ENCODE data around the gene LIN28B.
"Not testable (repeated sequence)": the region's sequence is repeated elsewhere in the genome, so short reads cannot be mapped to it uniquely, and the experiment has no call there.

LIN28B gene

DNA sequence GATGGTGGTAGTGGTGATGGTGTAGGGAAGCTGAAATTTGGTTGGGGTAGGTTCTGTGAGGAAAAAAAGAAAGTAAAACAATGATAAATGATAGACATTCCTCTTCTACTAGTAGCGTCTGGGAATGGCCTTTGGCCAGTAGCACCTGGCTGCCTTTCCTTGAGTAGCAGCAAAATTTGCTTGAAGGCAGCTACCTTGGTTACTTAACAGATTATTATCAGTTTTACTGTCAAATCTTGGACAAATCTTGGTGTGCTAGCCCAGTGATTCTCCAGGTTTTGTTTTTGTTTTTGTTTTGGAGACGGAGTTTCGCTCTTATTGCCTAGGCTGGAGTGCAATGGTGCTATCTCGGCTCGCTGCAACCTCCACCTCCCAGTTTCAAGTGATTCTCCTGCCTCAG is 26.4 kb downstream of the LIN28B start:
- TF ChIP-seq CTCF (IDR thresholded peaks at IDR 0.05; ENCODE audit: low read length, missing control alignments), result no peak
- H3K4me3 ChIP-seq (replicated peaks; ENCODE audit: low read depth, low read length), result no peak overlapping the region
- DNase-seq (ENCODE audit: low read depth), result no peak

DNA sequence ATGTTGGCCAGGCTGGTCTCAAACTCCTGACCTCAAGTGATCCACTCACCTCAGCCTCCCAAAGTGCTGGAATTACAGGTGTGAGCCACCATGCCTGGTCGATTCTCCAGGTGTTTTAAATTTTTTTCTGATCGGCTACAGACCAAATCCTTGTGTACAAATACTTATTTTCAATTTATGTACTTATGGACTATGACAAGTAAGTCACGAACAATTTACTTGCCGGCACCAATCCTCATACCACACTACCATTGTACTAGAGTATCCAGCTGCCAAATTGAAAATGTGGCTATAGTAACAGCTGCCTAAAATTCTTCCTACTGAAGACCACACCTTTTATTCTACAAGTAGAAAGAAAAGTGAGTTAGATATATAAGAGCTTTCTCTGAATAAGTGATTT is 26.9 kb downstream of the LIN28B start:
- no peak for DNase-seq (ENCODE audit: low read depth)
- no peak for TF ChIP-seq CTCF (IDR thresholded peaks at IDR 0.05; ENCODE audit: low read length, missing control alignments)
- H3K4me3 ChIP-seq (replicated peaks; ENCODE audit: low read depth, low read length), result no peak overlapping the region

GRCh38 chr6:104984831-104985230 is 27.9 kb downstream of the LIN28B start:
- no peak for TF ChIP-seq CTCF (IDR thresholded peaks at IDR 0.05; ENCODE audit: low read length, missing control alignments)
- no peak overlapping the region for H3K4me3 ChIP-seq (replicated peaks; ENCODE audit: low read depth, low read length)
- no peak for DNase-seq (ENCODE audit: low read depth)

DNA sequence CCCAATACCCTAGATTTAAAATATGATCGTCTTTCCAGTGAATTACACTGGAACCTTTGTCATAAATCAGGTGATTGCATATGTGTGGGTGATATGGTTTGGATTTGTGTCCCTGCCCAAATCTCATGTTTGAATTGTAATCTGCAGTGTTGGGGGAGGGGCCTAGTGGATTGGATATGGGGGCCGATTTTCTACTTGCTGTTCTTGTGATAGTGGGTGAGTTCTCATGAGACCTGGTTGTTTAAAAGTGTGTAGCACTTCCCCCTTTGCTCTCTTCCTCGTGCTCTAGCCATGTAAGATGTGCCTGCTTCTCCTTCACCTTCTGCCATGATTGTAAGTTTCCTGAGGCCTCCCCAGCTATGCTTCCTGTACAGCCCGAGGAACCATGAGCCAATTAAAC is 29.0 kb downstream of the LIN28B start:
- DNase-seq (ENCODE audit: low read depth); H3K4me3 ChIP-seq (replicated peaks; ENCODE audit: low read depth, low read length): not testable (repeated sequence)

DNA sequence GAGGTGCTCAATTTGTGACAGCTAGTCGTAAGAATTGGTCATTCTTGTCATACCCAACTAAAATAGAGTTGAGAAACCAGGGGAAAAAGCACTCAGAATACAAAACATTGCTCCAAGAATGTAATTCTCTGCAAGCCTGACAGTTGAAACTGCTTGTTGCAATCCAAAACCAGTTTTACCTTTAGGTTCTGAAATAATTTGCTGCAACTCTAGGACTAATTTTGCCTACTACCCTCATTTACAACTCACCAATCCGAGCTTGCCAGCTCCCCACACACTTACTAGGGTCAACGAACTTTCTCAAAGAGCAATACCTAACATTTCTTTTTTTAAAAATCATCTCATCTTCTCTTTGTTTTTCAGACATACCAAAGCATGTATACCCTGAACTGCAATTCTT is 29.7 kb downstream of the LIN28B start:
- no peak for TF ChIP-seq CTCF (IDR thresholded peaks at IDR 0.05; ENCODE audit: low read length, missing control alignments)
- no peak overlapping the region for H3K4me3 ChIP-seq (replicated peaks; ENCODE audit: low read depth, low read length)
- DNase-seq (ENCODE audit: low read depth), result no peak

- no peak overlapping the region for H3K4me3 ChIP-seq (replicated peaks; ENCODE audit: low read depth, low read length)
- TF ChIP-seq CTCF (IDR thresholded peaks at IDR 0.05; ENCODE audit: low read length, missing control alignments), result no peak
- DNase-seq (ENCODE audit: low read depth), result no peak
Measured at GRCh38 chr6:104987218-104987617, 30.3 kb downstream of the LIN28B start.

DNA sequence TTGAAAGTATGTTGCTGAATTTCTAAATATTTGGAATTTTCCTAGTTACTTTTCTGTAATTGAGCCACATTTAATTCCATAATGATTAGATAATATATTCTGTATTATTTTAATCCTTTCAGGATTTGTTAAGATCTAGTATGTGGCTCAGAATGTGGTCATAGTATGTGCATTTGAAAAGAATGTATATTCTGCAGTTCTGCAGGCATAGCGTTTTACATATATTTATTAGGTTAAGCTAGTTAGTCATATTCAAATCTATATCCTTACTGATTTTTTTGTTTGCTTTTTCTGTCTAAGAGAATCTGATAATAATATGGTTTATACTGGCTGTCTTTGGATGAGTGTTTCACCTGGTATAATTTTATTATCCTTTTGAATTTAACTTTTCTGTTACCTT is 33.2 kb downstream of the LIN28B start:
- no peak overlapping the region for H3K4me3 ChIP-seq (replicated peaks; ENCODE audit: low read depth, low read length)
- no peak for TF ChIP-seq CTCF (IDR thresholded peaks at IDR 0.05; ENCODE audit: low read length, missing control alignments)
- no peak for DNase-seq (ENCODE audit: low read depth)

- not testable (repeated sequence) for H3K4me3 ChIP-seq (replicated peaks; ENCODE audit: low read depth, low read length); DNase-seq (ENCODE audit: low read depth)
Measured at GRCh38 chr6:104991062-104991461, 34.2 kb downstream of the LIN28B start.

DNA sequence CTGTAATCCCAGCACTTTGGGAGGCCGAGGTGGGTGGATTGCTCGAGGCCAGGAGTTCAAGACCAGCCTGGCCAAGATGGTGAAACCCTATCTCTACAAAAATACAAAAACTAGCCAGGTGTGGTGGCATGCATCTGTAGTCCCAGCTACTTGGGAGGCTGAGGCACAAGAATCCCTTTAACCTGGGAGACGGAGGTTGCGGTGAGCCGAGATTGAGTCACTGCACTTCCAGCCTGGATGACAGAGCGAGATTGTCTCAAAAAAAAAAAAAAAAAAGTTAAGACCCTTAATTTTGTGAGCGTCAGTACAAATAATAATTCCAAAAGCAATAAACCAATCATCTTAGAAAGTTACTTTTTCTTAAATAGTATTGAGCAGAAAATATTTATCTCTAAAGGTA is 36.7 kb downstream of the LIN28B start:
- H3K4me3 ChIP-seq (replicated peaks; ENCODE audit: low read depth, low read length); DNase-seq (ENCODE audit: low read depth): not testable (repeated sequence)
